Immature natural killer cell (primary cell): ENCODE measurements around the gene SETD5. TPM values are rescaled to one million over a fixed set of nuclear protein-coding genes. Genes with fewer than 3 reads are reported as not detected.
A peak's percentile ranks its signal among the peaks of the same experiment; 100 is the strongest.

Experiments used
- DNase-seq, 3 donors: peaks; one replicate each; pipeline ENCODE4 v3.0.0; 2022; ENCODE audit warnings: mixed read lengths in 1 of 3
- H3K27ac Mint-ChIP-seq, 6 donors: one replicate each; pipeline ENCODE4 v1.8.0; 2020; ENCODE audit warnings: mixed read lengths in 6 of 6, mild to moderate bottlenecking in 5 of 6, inconsistent platforms in 4 of 6, moderate library complexity in 3 of 6
- H3K27me3 Mint-ChIP-seq, 3 donors: one replicate each; pipeline ENCODE4 v1.8.0; 2020 to 2021; ENCODE audit warnings: low read depth in 3 of 3, mild to moderate bottlenecking in 3 of 3, mixed read lengths in 3 of 3, moderate library complexity in 3 of 3, inconsistent platforms in 1 of 3
- H3K36me3 Mint-ChIP-seq, 3 donors: one replicate each; pipeline ENCODE4 v1.8.0; 2020; ENCODE audit warnings: mixed read lengths in 3 of 3, inconsistent platforms in 2 of 3, mild to moderate bottlenecking in 2 of 3
- H3K4me1 Mint-ChIP-seq, 2 donors: one replicate each; pipeline ENCODE4 v1.8.0; 2020; ENCODE audit warnings: inconsistent platforms in 2 of 2, mild to moderate bottlenecking in 2 of 2, mixed read lengths in 2 of 2, moderate library complexity in 1 of 2
- H3K4me3 Mint-ChIP-seq, 5 donors: one replicate each; pipeline ENCODE4 v1.8.0; 2020; ENCODE audit warnings: mild to moderate bottlenecking in 5 of 5, mixed read lengths in 5 of 5, inconsistent platforms in 3 of 5, moderate library complexity in 3 of 5
- H3K9me3 Mint-ChIP-seq, 6 donors: one replicate each; pipeline ENCODE4 v1.8.0; 2020; ENCODE audit warnings: mild to moderate bottlenecking in 6 of 6, mixed read lengths in 6 of 6, inconsistent platforms in 4 of 6, moderate library complexity in 3 of 6
- polyA plus RNA-seq, 3 donors: library from polyadenylated mRNA; unstranded; fragments of 300-500 nt; fragmentation: Illumina TruSeq; gene quantifications; one replicate each; pipeline ENCODE4 v1.2.3, GENCODE V29; 2021

Gene SETD5
- polyA plus RNA-seq, 3 donors from 2014 or later, result 13.7 to 50.2 (median 19.2) TPM

- Mint-ChIP-seq H3K4me3 (peak overlapping the region; percentile 92 to 99 (median 97)), H3K36me3 (peaks cover under 1 to 8% (median under 1%) of the 10 kb centered on the region in 3 donors), H3K9me3 (no peaks in the 10 kb centered on the region), H3K4me1 (peaks cover 67 to 81% of the 10 kb centered on the region in 2 donors), H3K27me3 (peaks cover 24 to 30% (median 28%) of the 10 kb centered on the region in 3 donors), H3K27ac (peak overlapping the region; percentile 90 to 100 (median 99))
- DNase-seq, result peak; percentile 100
Observed at GRCh38 chr3:9396632-9397331, 633 bp upstream of the SETD5 start.

- H3K4me3 Mint-ChIP-seq, result peak overlapping the region; percentile 94 to 99 (median 97)
- no peaks in the 10 kb centered on the region for H3K9me3 Mint-ChIP-seq
- peaks cover 71 to 81% of the 10 kb centered on the region in 2 donors for H3K4me1 Mint-ChIP-seq
- peaks cover 0 to 6% (median 0%) of the 10 kb centered on the region in 3 donors for H3K36me3 Mint-ChIP-seq
- peak in 1 of 3 donors; percentile 29 for DNase-seq
- peaks cover 24 to 30% (median 28%) of the 10 kb centered on the region in 3 donors for H3K27me3 Mint-ChIP-seq
- peak overlapping the region; percentile 94 to 99 (median 98) for H3K27ac Mint-ChIP-seq
Observed at GRCh38 chr3:9397906-9398699, 688 bp downstream of the SETD5 start.

DNA sequence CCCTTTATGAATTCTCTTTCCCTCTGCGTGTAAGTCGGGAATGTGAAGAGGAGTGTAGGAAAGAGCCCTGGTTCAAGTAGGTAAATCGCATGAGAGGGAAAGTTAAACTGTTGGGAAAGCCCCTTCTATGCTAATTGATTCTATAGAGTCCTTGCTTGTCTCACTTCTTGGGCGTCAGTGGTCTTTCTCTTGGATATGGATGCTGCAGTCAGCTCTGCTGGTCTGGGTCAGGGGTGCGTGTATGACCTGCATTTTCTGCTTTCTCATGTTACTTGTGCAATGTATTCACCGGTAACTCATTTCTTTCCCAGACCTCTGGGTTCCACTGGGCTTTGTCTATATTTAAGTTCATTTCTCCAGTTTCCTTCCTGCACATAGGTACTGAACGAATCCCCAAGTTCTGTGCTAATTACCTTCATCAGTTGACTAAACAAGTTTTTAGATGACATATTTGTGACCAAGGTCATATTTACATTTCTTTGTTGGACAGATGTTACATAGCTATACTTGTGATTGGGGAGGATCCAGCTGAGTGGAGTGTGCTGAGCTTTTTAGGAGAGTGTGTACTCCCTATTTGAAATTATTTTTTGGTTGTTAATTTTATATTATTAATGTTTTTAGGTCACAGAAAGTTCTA is 1.4 kb downstream of the SETD5 start:
- Mint-ChIP-seq H3K4me3 (peak overlapping the region; percentile 94 to 99 (median 97)), H3K36me3 (peaks cover 0 to 6% (median 0%) of the 10 kb centered on the region in 3 donors), H3K27me3 (peaks cover 24 to 30% (median 28%) of the 10 kb centered on the region in 3 donors), H3K27ac (peak overlapping the region; percentile 94 to 99 (median 98)), H3K9me3 (no peaks in the 10 kb centered on the region), H3K4me1 (peaks cover 74 to 84% of the 10 kb centered on the region in 2 donors)
- peak; percentile 28 to 29 (median 29) for DNase-seq

- DNase-seq, result no peak
- H3K4me1 Mint-ChIP-seq, result peaks cover 72 to 84% of the 10 kb centered on the region in 2 donors
- H3K36me3 Mint-ChIP-seq, result peaks cover 0 to 6% (median 0%) of the 10 kb centered on the region in 3 donors
- H3K4me3 Mint-ChIP-seq, result peak overlapping the region; percentile 94 to 99 (median 97)
- no peaks in the 10 kb centered on the region for H3K9me3 Mint-ChIP-seq
- peaks cover 24 to 30% (median 28%) of the 10 kb centered on the region in 3 donors for H3K27me3 Mint-ChIP-seq
- peak overlapping the region; percentile 10 to 99 (median 90) for H3K27ac Mint-ChIP-seq
Observed at GRCh38 chr3:9399337-9399703, 1.9 kb downstream of the SETD5 start.

DNA sequence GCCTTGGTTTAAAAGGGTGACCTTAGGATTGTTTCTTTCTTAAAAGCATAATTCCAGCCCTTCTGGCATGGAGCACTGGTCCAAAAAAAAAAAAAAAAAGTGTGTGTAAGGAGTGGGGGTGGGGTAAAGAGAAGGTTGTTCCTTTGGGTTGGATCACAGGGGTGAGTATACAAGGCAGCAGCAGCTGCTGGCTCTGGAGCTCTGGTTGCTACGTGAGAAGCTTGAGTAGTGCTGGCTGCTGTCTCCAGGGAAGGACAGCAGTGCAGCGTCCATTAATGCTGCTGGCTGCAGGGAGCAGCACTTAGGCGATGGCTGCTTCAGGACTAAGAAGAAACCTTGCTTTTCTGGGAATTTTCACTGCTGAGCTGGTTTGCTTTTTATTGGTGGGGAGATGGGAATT is 2.3 kb downstream of the SETD5 start:
- Mint-ChIP-seq H3K4me3 (peak overlapping the region; percentile 94 to 99 (median 97)), H3K4me1 (peaks cover 72 to 84% of the 10 kb centered on the region in 2 donors), H3K27ac (peak overlapping the region; percentile 10 to 99 (median 90)), H3K36me3 (peaks cover 0 to 2% (median 0%) of the 10 kb centered on the region in 3 donors), H3K9me3 (peaks cover 0 to 1% (median 0%) of the 10 kb centered on the region in 6 donors), H3K27me3 (peaks cover 24 to 30% (median 28%) of the 10 kb centered on the region in 3 donors)
- no peak for DNase-seq

- peaks cover 19 to 28% (median 28%) of the 10 kb centered on the region in 3 donors for H3K27me3 Mint-ChIP-seq
- H3K27ac Mint-ChIP-seq, result peak overlapping the region in 5 of 6 donors; percentile 57 to 99 (median 72)
- peaks cover 0 to 2% (median 0%) of the 10 kb centered on the region in 6 donors for H3K9me3 Mint-ChIP-seq
- DNase-seq, result no peak
- peak overlapping the region in 3 of 5 donors; percentile 13 to 46 (median 17) for H3K4me3 Mint-ChIP-seq
- peaks cover 69 to 84% of the 10 kb centered on the region in 2 donors for H3K4me1 Mint-ChIP-seq
- H3K36me3 Mint-ChIP-seq, result no peaks in the 10 kb centered on the region
Observed at GRCh38 chr3:9400616-9401015, 3.2 kb downstream of the SETD5 start.

DNA sequence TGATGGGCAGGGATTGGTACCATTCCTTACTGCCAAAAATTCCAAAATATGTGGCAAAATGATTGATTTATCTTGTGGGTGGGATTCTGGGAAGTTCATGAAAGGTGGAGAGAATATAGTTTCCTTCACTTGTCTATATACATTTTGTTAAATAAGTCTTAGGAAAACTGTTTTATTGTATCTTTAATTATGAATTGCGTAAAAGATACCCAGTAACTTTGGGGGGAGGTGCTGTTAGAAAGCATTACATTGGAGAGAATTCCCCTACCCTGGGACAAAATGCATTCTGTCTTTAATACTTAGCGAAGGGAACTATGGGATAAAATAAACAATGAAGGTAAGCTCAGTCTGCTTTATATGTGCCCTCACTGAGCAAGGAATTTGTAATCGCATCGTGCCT is 4.6 kb downstream of the SETD5 start:
- Mint-ChIP-seq H3K36me3 (no peaks in the 10 kb centered on the region), H3K27ac (peak overlapping the region in 3 of 6 donors; percentile 3 to 28 (median 10)), H3K27me3 (peaks cover 15 to 17% (median 16%) of the 10 kb centered on the region in 3 donors), H3K4me3 (no peak overlapping the region), H3K4me1 (peaks cover 73 to 91% of the 10 kb centered on the region in 2 donors), H3K9me3 (peaks cover 0 to 2% (median 0%) of the 10 kb centered on the region in 6 donors)
- no peak for DNase-seq

DNA sequence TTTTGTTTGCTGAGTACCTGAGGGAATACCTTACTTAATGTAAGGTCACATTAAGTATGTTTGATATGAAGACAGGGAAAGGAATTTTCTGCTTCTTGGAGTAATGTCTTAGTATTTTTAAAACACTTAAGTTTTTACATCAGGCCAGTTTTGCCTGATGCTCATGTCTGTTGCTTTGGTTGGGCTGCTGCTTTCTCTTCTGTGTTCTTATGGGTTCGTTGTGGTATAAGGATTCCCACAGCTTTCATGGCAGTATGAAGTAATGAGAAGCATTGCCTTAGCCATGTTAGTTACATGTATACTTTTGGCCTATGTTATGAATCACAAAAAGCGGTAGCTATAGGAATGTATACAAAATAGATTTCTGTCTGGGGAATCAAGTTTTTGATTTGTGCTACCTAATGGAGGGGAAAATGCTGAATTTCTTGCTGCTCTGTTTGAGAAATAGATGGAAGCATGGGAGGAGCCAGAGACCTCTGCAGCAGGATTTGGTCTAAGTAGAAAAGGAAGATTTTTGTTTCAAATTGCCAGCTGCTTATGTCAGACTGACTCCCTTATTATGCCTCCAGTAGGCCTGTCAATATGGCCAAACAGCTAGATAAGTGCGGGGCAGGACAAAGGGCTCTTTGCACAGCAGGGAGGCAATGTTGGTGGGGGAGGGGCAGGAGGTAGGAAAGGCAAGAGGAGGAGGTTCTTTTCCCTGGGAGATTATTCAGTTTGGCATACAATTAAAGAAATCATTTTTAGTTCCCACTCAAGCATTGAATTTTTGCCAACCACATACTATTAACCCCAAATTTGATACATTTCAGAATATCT is 5.2 kb downstream of the SETD5 start:
- H3K27ac Mint-ChIP-seq, result peak overlapping the region; percentile 5 to 61 (median 46)
- peaks cover 78 to 97% of the 10 kb centered on the region in 2 donors for H3K4me1 Mint-ChIP-seq
- DNase-seq, result no peak
- peaks cover 11 to 12% (median 12%) of the 10 kb centered on the region in 3 donors for H3K27me3 Mint-ChIP-seq
- no peaks in the 10 kb centered on the region for H3K36me3 Mint-ChIP-seq
- peak overlapping the region in 1 of 5 donors; percentile 10 for H3K4me3 Mint-ChIP-seq
- H3K9me3 Mint-ChIP-seq, result peaks cover 0 to 2% (median 0%) of the 10 kb centered on the region in 6 donors

DNA sequence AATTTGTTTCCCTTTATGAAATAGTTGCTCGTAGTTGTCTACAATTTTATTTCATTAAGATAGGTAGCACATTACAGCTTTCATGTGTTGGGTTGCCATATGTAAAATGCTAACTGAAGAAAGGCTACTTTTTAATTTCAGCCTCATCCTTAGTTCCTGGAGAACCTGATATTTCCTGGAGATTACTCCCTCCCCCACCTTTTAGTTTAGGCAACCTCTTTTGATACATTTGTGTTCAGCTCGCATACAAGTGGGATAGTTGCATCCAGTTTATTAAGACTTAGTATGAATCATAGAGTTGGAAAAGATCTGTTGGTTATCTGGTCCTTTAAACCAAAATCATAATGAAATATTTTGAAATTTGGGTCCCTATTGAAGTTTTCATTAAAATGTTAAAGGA is 6.0 kb downstream of the SETD5 start:
- Mint-ChIP-seq H3K4me3 (no peak overlapping the region), H3K4me1 (peaks cover 76 to 99% of the 10 kb centered on the region in 2 donors), H3K36me3 (no peaks in the 10 kb centered on the region), H3K27ac (no peak overlapping the region), H3K9me3 (peaks cover 0 to 2% (median 0%) of the 10 kb centered on the region in 6 donors), H3K27me3 (peaks cover 5 to 6% (median 5%) of the 10 kb centered on the region in 3 donors)
- no peak for DNase-seq

GRCh38 chr3:9404680-9405079 is 7.3 kb downstream of the SETD5 start:
- H3K4me3 Mint-ChIP-seq, result peak overlapping the region in 1 of 5 donors; percentile 8
- DNase-seq, result no peak
- peaks cover 74 to 99% of the 10 kb centered on the region in 2 donors for H3K4me1 Mint-ChIP-seq
- no peaks in the 10 kb centered on the region for H3K27me3 Mint-ChIP-seq
- peaks cover 0 to 2% (median 0%) of the 10 kb centered on the region in 6 donors for H3K9me3 Mint-ChIP-seq
- peak overlapping the region in 5 of 6 donors; percentile 3 to 42 (median 12) for H3K27ac Mint-ChIP-seq
- no peaks in the 10 kb centered on the region for H3K36me3 Mint-ChIP-seq

DNA sequence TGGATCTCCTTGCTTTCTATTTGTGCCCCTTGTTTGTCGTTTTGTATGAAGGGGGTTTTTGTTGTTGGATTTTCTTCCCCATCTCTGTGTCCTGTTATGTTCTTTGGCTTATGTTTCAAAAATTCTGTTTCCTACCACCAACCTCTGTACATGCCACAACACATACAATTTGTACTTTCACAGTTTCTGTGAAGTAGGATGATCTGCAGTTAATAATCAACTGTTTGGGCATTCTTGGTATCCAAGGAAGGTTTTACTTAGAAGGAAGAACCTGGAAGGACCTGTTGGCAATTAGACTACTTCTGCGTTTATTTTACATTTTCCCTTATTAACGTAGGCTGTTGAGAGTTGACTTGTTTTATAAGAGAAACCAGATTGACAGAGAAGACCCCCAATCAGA is 8.3 kb downstream of the SETD5 start:
- H3K36me3 Mint-ChIP-seq, result no peaks in the 10 kb centered on the region
- no peaks in the 10 kb centered on the region for H3K27me3 Mint-ChIP-seq
- peak overlapping the region in 1 of 5 donors; percentile 18 for H3K4me3 Mint-ChIP-seq
- H3K4me1 Mint-ChIP-seq, result peaks cover 73 to 99% of the 10 kb centered on the region in 2 donors
- H3K9me3 Mint-ChIP-seq, result peaks cover 0 to 2% (median 0%) of the 10 kb centered on the region in 6 donors
- H3K27ac Mint-ChIP-seq, result peak overlapping the region in 4 of 6 donors; percentile 2 to 52 (median 34)
- no peak for DNase-seq

DNA sequence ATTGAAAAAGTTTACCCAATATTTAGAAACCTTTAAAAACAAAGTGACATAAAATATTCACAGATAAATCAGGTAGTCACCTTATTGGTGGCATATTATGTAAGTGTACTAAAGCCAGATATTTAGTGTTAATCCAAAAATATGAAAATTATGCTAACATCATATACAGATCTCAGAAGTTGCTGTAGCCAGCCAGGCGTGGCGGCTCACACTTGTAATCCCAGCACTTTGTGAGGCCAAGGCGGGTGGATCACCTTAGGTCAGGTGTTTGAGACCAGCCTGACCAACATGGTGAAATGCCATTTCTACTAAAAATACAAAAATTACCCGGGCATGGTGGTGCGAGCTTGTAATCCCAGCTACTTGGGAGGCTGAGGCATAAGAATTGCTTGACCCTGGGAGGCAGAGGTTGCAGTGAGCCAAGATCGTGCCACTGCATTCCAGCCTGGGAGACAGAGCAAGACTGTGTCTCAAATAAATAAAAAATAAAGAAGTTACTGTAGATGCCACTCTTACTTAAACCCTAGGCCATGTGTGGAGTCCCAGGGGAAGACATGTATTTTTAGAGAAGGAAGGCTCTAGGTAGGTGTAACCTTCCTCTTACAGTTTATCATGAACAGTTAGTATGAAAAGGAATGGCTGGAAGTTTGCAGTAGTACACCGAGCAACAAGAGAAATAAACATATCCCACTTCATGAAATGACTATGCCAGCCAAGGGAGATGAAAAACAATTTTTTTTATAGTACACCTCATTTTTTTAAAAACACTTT is 9.6 kb downstream of the SETD5 start:
- H3K27ac Mint-ChIP-seq, result peak overlapping the region in 2 of 6 donors; percentile 14 to 40

More for the DNA sequence above, 9.6 kb downstream of the SETD5 start:
- Mint-ChIP-seq H3K27me3 (no peaks in the 10 kb centered on the region), H3K36me3 (no peaks in the 10 kb centered on the region), H3K9me3 (peaks cover 0 to 2% (median 0%) of the 10 kb centered on the region in 6 donors), H3K4me1 (peaks cover 65 to 95% of the 10 kb centered on the region in 2 donors), H3K4me3 (peak overlapping the region in 1 of 5 donors; percentile 25)
- no peak for DNase-seq
